Cardiac fibroblast (primary cell): Measurements from ENCODE around the gene KRT33B.

Experiments
- DNase-seq, 2 donors: peaks; one replicate each; pipeline versions ENCODE4 v3.0.0 to v3.0.0-alpha.2; 2010; ENCODE audit warnings: low read depth in 2 of 2
- H3K4me3 ChIP-seq, 2 donors: replicated peaks in 1 of 2; 1 replicate in 1 of 2; 2 replicates in 1 of 2; pipeline ENCODE4 v1.5.1; 2011; ENCODE audit warnings: low read depth in 2 of 2, low read length in 2 of 2, mild to moderate bottlenecking in 2 of 2, moderate library complexity in 1 of 2
- TF ChIP-seq, protein P1 (sequence below): IDR thresholded peaks from one replicate; pipeline ENCODE4 v1.5.1; 2011; ENCODE audit warnings: low read depth, mild to moderate bottlenecking, low read length, inconsistent platforms

KRT33B gene

DNA sequence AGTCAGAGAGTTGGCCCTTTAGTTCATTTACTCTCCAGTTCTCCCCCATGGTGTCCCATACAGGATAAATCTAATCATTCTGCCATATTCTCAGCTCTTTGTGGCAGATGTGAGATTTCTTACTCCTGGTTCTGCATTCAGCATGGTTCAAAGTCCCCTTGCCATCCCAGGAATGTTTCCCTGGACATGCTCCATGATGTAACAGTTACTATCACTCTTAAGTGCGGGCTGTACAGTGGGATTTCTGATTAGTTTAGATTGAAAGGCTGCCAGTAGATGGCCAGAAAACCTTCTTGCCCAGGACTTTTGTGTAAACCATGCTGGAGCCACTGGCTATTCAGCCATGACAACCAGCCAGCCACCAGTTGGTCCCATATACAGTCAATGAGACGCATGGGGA lies 44.4 kb upstream of the KRT33B start:
- H3K4me3 ChIP-seq = no peak overlapping the region
- DNase-seq = no peak
- TF ChIP-seq, protein P1, sequence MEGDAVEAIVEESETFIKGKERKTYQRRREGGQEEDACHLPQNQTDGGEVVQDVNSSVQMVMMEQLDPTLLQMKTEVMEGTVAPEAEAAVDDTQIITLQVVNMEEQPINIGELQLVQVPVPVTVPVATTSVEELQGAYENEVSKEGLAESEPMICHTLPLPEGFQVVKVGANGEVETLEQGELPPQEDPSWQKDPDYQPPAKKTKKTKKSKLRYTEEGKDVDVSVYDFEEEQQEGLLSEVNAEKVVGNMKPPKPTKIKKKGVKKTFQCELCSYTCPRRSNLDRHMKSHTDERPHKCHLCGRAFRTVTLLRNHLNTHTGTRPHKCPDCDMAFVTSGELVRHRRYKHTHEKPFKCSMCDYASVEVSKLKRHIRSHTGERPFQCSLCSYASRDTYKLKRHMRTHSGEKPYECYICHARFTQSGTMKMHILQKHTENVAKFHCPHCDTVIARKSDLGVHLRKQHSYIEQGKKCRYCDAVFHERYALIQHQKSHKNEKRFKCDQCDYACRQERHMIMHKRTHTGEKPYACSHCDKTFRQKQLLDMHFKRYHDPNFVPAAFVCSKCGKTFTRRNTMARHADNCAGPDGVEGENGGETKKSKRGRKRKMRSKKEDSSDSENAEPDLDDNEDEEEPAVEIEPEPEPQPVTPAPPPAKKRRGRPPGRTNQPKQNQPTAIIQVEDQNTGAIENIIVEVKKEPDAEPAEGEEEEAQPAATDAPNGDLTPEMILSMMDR = no peak

GRCh38 chr17:41413353-41413957 lies 43.8 kb upstream of the KRT33B start:
- DNase-seq = no peak
- TF ChIP-seq, protein P1 = no peak
- H3K4me3 ChIP-seq = no peak overlapping the region

DNA sequence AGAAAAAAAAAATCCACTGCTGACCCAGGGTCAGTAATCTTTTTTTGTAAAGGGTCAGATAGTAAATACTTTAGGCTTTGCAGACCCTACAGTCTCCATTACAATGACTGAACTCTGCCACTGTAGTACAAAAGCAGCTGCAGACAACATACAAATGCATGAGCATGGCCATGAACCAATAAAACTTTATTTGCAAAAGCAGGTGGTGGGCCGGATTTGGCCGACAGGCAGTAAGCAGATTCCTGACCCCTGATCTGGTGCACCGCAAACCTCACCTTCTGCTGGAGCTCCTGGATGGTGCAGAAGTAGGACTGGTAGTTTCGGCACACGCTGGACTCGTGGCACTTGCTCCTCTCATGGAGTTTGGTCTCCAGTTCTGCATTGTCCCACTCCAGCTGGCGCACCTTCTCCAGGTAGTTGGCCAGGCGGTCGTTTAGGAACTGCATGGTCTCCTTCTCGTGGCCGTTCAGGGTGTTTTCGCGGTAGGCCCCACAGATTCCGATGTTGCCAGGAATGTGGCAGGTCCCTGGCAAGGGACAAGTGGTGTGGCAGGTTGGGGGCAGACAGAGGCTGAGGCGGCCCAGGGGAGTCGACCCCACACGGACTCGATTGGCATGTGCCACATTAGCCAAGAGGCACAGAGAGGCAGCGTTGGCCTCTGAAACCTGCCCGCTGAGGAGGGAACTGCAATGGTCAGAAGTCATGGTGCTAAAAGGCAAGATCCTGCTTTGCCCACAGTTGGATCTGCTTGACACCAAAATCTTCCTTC lies 41.6 kb upstream of the KRT33B start:
- no peak overlapping the region for H3K4me3 ChIP-seq
- TF ChIP-seq, protein P1 = no peak
- no peak for DNase-seq

DNA sequence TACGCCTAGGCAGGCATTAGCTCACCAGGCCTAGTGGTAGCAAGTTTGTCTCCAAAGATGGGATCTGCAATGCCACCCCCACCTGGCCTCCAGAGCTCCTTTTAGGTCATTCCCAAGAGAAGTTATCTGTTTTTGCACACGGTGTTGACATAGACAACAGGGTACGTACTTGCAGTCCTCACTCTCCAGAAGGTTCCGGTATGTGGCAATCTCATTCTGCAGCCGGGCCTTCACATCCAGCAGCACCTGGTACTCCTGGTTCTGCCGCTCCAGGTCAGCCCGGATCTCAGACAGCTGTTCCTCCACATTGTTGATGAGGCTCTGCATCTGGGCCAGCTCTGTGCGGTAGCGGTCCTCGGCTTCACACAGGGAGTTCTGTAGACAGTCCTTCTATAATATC lies 37.6 kb upstream of the KRT33B start:
- DNase-seq = no peak

GRCh38 chr17:41406205-41406604 lies 36.6 kb upstream of the KRT33B start:
- no peak overlapping the region for H3K4me3 ChIP-seq
- no peak for DNase-seq
- TF ChIP-seq, protein P1 = no peak

More for the DNA sequence above, 37.6 kb upstream of the KRT33B start:
- H3K4me3 ChIP-seq = no peak overlapping the region
- TF ChIP-seq, protein P1 = no peak

- TF ChIP-seq, protein P1 = no peak
- peak; percentile 56 to 94 for DNase-seq
- H3K4me3 ChIP-seq = no peak overlapping the region
Measured at GRCh38 chr17:41404024-41404671, 34.5 kb upstream of the KRT33B start.
